HG03460 (cell line): Measurements from ENCODE around the gene HTR2A.

Experiments used
- ATAC-seq: cut with Tn5 transposase; IDR thresholded peaks from one replicate; pipeline ENCODE4 v1.9.1; 2021; ENCODE audit not compliant: unreplicated experiment

The HTR2A gene

DNA sequence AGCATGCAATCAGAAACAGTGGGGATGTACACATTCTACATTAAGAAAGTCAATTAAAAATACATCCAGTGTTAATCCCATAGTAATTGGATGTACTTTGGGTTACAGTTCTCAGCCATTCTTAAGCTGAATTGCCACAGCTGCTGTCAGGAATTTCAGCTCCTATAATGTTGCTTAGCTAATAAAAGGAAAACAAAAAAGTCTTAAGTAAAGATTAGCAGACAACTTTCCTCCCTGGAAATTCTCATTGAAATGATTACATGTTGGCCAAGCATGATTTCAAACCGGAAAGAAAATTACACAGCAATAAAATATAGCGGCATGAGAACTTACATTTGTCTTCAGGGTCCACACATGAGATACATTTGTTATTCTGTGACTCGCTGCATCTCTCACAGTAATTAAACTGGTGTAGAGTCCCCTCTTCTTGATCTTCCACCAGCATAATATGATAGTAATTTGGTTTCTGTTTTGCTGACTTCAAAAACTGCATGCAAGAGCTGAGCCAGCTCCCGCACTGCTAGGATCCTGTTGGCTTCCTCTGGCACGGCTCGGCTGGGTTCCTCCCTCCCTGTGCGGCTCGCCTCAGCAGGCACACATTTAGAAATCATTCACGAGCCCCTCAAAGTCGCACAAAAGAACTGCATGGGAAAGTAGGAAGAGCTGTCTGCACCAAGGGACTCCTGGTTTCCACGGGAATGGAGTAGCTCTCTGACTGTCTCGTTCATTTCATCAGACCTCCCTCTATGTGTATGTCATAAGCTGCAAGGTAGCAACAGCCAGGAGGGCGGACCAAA, at the start of gene HTR2A:
Gene HTR2A (minus strand): TSS at position 713 of the 797 bp plus-strand sequence. CDS start 1,147 bp downstream, outside the sequence.
- ATAC-seq, result no peak

DNA sequence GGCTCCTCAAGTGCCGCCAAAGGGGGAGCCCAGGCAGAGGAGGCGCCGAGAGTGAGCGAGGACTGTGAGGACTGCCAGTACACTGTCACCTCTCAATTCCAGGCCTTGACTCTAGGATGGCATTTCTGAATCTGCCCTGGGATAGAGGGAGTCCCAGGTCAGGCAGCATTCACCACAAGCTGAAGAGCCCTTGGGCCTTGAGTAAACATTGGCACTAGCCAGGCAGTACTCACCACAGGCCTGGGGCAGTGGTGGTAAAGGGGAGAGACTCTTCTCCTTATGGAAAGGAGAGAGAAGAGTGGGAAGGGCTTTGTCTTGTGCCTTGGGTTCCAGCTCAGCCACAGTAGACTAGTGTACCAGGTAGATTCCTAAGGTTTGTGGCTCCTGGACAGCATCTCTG, 39.7 kb upstream of the HTR2A start:
- ATAC-seq, result no peak

DNA sequence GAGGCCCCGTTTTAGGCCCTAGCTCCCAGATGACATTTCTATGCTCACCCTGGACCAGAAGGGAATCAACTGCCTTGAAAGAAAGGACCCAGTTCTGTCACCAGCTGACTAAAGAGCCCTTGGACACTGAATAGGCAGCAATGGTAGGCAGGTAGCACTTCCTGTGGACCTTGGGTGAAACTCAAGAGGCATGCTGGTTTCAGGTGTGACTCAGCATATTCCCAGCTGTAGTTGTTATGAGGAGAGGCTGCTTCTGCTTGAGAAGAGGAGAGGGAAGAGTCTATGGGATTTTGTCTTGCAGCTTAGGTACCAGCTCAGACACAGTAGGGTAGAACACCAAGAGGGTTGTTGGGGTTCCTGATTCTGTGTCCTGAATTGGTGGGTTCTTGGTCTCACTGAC, 37.9 kb upstream of the HTR2A start:
- ATAC-seq, result no peak

GRCh38 chr13:46926916-46927590, 30.2 kb upstream of the HTR2A start:
- ATAC-seq, result no peak

- ATAC-seq, result no peak
Observed at GRCh38 chr13:46925486-46925885, 28.6 kb upstream of the HTR2A start.

- no peak for ATAC-seq
Observed at GRCh38 chr13:46914341-46914740, 17.5 kb upstream of the HTR2A start.

- no peak for ATAC-seq
Observed at GRCh38 chr13:46913757-46914156, 16.9 kb upstream of the HTR2A start.

- ATAC-seq, result no peak
Observed at GRCh38 chr13:46909042-46909441, 12.2 kb upstream of the HTR2A start.

DNA sequence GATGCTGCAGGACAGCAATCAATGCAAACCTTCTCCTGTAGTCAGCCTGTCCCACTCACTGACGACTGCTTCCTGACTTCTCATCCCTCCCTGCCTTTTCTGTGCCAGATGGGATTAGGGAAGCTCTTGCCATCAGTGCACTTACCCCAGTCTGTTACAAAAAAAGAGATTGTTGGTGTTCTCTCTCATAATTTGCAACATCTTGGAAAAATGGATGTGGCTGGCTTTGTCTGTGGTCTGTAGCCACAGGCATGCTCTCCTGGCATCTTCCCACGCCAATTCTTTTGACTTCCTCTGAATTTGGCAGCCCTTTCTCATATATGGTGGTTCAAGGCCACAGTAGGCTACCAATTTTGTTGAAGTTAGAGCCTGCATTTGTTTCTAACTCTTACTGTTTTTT, 11.6 kb upstream of the HTR2A start:
- no peak for ATAC-seq

- no peak for ATAC-seq
Observed at GRCh38 chr13:46906405-46906804, 9.6 kb upstream of the HTR2A start.

DNA sequence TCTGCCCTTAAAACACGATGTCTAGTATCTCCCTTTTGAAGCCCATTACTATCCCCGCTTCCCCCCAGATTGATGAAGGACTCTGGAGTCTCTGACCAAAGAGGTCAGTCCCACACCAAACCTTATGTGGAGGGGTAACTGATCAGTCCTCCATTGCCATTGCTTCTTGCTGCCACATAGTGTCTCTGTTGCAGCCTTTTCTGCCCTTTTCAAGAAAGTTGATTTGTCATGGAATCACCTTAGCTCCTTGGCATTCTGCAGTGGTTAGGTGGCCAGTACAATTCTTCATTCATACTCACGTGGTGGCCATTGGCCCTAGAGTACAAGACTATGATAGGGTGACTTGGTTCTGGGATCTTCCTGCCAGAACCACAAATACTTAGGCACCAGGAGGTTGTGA, 8.4 kb upstream of the HTR2A start:
- ATAC-seq, result no peak

DNA sequence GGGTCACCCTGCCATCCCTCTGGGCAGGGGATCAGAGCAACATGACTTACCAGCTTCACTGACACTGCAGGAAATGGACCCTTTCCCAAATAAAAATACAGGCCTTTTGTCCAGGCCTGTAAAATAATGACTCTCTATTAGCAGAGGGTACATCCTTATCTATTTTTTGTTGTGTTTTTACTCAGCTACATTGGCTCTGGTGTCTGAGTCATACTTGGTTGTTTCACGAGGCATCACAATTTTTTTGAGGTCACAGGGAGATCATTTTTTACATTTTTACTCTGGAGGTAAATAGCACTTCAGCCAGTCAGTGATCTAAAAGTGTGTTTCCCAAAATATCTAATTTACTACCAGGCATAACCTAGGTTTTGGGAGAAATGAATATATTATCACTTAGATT, 6.9 kb upstream of the HTR2A start:
- no peak for ATAC-seq

- no peak for ATAC-seq
Observed at GRCh38 chr13:46901721-46902120, 4.9 kb upstream of the HTR2A start.

DNA sequence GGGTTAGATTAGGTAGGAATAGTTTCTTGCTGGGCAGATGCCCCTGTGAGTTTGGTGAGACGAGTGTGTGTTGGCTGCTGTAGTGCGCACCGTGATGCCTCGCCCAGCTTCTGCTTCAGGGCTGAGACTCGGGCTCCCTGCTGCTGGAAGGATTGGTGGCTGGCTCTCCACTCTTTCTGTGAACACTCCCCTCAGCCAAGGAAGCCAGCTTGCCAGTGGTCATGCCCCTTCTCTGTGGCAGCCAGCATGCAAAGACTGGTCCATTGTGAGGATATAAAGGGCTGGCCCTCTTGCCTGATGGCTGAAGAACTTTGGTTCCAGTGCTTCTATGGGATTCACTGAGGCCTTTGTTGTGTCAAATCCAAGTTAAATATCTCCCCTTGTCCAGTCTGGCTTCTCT, 2.9 kb upstream of the HTR2A start:
- ATAC-seq, result no peak

- ATAC-seq, result no peak
Observed at GRCh38 chr13:46895381-46895780, 1.5 kb downstream of the HTR2A start.

GRCh38 chr13:46894568-46894967, 2.3 kb downstream of the HTR2A start:
- no peak for ATAC-seq

DNA sequence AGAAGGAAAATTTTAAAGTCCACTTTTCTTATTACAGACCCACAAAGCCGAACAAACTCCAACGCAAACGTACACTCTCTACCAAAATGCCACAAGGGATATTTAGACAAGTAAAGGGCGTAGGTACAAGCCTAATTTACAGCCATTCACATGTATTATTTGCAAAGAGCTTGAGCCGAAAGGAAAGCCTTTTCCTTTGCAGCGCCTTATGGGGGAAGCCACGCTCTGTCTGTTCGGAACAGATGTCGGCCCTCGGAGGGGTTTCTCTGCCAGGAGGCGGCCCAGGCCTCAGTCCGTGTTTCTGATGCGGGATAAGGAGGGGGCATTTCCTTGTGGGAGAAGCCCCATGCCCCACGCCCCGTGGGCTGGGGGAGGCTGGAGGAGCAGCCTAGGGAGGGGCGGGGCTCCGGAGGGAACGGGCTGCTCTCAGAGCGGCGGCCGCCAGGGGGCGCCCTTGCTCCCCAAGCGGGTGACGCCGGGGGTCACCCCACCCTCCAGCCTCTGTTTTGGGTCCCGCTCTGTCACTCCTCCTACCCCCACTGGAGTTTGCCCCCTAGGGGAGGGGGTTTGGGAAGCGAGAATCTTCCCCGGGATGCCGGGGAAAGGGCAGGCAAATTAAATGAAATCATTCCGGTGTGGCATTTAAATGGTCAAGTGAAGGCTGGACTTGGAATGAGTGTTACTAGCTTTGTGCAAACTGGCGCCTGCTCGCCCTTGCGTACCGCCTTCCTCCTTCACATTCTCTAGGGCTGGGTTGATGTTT, 2.9 kb downstream of the HTR2A start:
- peak; percentile 88 for ATAC-seq

DNA sequence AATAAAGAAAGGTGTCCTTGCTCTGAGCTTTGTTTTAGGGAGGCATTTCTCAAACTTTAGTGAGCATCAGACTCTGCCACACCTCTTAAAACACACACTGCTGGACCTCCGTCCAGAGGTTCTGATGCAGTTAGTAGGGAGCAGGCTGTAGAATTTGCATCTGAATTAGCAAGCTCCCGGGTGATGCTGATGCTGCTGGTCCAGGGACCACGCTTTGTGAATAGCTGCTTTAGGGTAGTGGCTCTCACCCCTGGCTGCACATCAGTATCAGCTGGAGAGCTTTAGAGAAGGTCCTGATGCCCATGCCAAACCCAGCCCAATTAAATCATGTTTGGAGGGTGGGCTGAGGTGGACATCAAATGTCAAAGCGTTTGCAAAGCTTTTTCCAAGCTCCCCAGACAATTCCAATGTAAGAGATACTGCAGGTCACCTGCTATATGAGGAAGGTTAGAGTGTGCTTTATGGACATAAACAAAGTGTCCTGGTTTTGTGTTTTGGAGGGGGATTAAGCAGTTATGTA, 3.6 kb downstream of the HTR2A start:
- no peak for ATAC-seq

DNA sequence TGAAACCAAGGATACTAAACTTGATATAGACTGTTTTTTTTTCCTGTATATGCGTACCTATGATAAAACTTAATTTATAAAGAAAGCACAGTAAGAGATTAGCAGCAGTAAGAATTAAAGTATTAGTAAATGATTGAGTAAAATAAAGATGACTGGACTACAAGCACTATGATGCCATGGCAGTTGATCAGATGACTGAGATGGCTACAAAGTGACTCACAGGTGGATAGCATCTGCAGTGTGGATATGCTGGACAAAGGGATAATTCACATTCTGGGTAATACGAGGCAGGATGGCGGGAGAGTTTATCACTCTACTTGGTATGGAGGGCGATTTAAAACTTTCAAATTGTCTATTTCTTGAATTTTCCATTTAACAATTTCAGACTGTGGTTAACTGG, 11.8 kb downstream of the HTR2A start:
- no peak for ATAC-seq

DNA sequence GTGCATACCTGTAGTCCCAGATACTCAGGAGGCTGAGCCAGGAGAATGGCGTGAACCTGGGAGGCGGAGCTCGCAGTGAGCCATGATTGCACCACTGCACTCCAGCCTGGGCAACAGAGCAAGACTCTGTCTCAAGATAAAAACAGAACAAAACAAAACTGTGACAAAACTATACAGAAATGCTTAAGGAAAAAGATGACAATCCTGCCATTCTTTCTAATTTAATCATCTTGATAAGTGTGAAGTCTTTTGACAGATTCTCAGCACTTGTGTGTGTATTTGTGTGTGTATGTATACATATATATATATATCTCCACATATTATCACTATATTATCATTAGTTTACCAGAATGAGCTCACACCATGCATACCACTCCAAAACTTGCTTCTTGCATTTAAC, 12.3 kb downstream of the HTR2A start:
- no peak for ATAC-seq

DNA sequence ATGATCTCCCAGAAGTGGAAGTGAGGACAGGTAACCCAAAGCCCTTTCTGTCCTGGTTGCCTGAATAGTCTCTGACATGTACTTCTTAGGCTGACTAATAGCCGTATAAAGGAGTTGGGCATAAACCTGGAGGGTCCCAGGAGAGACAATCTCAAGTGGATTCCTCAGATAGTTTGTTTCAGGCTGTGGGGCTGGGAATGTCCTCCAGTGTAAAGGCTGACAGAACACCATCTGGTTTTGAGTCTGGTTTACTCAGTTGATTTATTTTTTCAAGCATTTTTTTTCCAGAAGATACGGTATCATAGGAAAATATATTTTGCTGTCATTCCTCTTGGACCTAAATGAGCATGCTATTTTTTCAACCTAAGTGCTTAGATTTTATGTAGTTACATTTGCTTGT, 15.2 kb downstream of the HTR2A start:
- no peak for ATAC-seq

DNA sequence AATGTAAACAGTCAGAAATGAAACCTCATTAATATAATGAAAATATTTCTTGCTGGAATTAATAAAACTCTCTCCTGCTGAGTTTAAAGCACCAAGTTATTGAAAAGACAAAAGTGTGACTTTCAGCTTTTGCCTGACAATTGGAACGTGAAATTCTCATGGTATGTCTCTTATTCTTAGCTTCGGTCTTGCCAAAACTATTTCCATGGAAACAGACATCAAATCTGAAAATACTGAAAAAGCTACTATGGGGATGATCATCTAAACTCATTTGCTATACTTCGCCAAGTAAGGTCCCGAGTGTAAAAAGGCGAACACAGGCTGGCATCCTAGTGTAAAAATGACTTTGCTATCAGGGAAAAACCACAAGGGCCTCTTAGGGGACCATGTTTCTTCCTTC, 22.8 kb downstream of the HTR2A start:
- ATAC-seq, result no peak
